ENCODE data around the gene TWIST2. TPM values are rescaled to one million over a fixed set of nuclear protein-coding genes. Genes with fewer than 3 reads are reported as not detected.
A peak's percentile ranks its signal among the peaks of the same experiment; 100 is the strongest.

TWIST2 gene
- total and polyA plus RNA-seq, 11 donors = 0.39 to 10.9 (median 1.4) TPM

DNA sequence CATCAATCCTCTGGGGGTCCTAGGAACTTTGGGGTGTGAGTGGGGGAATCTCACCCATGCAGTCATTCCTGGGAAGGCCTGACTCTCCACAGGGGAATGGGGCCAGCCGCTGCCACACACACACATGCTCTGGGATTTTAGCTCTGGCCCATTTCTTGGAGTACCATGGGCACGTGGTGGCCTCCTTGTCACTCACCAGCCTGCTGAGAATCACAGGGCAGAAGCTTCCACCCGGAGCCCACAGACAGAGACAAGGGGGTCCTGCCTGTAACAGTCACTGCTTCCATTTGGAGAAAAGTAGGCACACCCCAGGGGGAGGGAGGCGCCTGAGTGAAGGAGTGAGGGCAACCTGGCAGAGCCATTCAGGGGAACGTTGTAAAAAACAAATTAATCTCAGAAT is 48.8 kb downstream of the TWIST2 start:
- DNase-seq (no peak), ATAC-seq (no peak)
- Histone ChIP-seq H3K27ac (peak overlapping the region in 1 of 12 donors; percentile 11), H3K9me3 (no peaks in the 10 kb centered on the region), H3K27me3 (peaks cover 0 to 7% (median 0%) of the 10 kb centered on the region in 9 donors), H3K4me1 (peaks cover 0 to 25% (median 4%) of the 10 kb centered on the region in 12 donors), H3K4me3 (no peak overlapping the region), H3K36me3 (no peaks in the 10 kb centered on the region)
- intact Hi-C loops (cut with DNase I) = no loop called here
- TF ChIP-seq POLR2A (IDR thresholded peaks at IDR 0.05) = no peak
- TF ChIP-seq, protein P1, sequence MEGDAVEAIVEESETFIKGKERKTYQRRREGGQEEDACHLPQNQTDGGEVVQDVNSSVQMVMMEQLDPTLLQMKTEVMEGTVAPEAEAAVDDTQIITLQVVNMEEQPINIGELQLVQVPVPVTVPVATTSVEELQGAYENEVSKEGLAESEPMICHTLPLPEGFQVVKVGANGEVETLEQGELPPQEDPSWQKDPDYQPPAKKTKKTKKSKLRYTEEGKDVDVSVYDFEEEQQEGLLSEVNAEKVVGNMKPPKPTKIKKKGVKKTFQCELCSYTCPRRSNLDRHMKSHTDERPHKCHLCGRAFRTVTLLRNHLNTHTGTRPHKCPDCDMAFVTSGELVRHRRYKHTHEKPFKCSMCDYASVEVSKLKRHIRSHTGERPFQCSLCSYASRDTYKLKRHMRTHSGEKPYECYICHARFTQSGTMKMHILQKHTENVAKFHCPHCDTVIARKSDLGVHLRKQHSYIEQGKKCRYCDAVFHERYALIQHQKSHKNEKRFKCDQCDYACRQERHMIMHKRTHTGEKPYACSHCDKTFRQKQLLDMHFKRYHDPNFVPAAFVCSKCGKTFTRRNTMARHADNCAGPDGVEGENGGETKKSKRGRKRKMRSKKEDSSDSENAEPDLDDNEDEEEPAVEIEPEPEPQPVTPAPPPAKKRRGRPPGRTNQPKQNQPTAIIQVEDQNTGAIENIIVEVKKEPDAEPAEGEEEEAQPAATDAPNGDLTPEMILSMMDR (IDR thresholded peaks at IDR 0.05) = no peak
- WGBS, 4 donors = 63 to 73% (median 70%) methylated on average over 5 of the region's 5 CpGs

DNA sequence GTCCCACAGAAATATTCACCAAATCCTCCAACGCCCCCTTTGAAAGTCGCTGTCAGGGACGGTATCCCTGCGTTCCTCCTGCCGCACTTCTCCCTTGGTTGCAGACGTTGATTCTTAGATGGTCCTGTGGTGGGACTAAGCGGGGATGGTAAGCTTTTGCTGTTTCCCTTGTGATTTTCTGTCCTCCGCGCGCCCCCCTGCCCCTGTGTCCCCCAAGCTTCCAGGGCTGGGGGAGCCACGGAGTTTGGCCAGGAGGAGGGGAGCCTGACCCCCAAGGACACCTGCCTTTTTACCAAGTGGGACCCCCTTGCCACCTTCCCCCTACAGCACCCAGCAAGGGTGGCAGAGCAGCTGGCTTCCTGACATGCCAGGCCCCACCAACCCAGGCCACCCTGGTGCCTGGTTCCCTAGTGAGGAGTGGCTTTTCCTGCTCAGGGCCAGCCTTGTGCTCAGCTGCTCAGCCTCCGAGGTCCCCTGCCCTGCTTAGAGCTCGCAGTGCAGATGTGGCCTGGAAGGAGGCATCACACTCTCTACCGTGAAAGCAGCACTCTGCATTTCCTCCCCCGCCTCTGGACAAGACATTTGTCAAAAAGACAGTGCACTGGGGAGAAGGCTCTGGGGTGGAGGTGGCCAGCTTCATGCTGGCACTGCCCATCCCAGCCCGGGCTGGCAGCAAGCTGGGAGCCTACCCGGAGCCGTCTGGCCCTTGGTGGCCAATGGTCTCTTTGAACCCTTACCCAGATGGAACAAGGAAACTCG is 49.4 kb downstream of the TWIST2 start:
- Histone ChIP-seq H3K9me3 (no peaks in the 10 kb centered on the region), H3K36me3 (no peaks in the 10 kb centered on the region), H3K27me3 (peaks cover 0 to 13% (median 0%) of the 10 kb centered on the region in 9 donors), H3K4me1 (peaks cover 0 to 25% (median 4%) of the 10 kb centered on the region in 12 donors), H3K27ac (peak overlapping the region in 1 of 12 donors; percentile 36), H3K4me3 (no peak overlapping the region)
- TF ChIP-seq, protein P1 (IDR thresholded peaks at IDR 0.05) = no peak
- no peak for TF ChIP-seq POLR2A (IDR thresholded peaks at IDR 0.05)
- intact Hi-C loops (cut with DNase I) = no loop called here
- WGBS, 4 donors = 74 to 83% (median 79%) methylated on average over 12 to 19 of the region's 19 CpGs
- ATAC-seq (no peak), DNase-seq (no peak)

DNA sequence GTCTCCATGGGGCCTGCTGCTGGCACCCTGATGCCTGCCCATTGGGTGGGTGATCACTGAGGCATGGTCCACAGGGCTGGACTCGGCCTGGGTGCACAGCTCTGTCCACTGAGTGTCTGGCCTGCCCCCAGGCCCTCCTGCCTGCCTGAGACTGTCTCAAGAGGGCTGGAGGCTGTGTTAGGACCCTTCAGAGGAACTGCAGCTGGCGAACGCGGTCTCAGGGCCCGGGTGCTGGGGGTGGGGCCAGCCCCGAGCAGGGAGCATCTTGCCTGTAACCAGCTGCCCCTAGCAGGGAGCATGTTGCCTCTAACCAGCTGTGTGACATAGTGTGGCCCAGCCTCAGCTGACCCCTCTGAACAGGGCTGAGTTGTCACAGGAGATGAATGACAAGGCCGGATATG is 50.0 kb downstream of the TWIST2 start:
- intact Hi-C loops (cut with DNase I) = no loop called here
- H3K9me3 ChIP-seq = no peaks in the 10 kb centered on the region

More for the DNA sequence above, 50.0 kb downstream of the TWIST2 start:
- peaks cover 0 to 13% (median 0%) of the 10 kb centered on the region in 9 donors for H3K27me3 ChIP-seq
- H3K27ac ChIP-seq = no peak overlapping the region
- no peaks in the 10 kb centered on the region for H3K36me3 ChIP-seq
- TF ChIP-seq, protein P1 (IDR thresholded peaks at IDR 0.05) = no peak
- no peak for TF ChIP-seq POLR2A (IDR thresholded peaks at IDR 0.05)
- H3K4me3 ChIP-seq = no peak overlapping the region
- peaks cover 0 to 25% (median 4%) of the 10 kb centered on the region in 12 donors for H3K4me1 ChIP-seq
- DNase-seq (no peak), ATAC-seq (peak in 1 of 4 donors; percentile 16)
- WGBS, 4 donors = 53 to 85% (median 68%) methylated on average over 1 to 7 of the region's 7 CpGs
